H9 (cell line): ENCODE data around the gene FAM193A. TPM values are rescaled to one million over a fixed set of nuclear protein-coding genes. Genes with fewer than 3 reads are reported as not detected.
"Not testable (repeated sequence)": the region's sequence is repeated elsewhere in the genome, so short reads cannot be mapped to it uniquely, and the experiment has no call there.

Experiments used
- DNase-seq: peaks from one replicate; pipeline ENCODE4 v3.0.0-alpha.2; 2017
- H2AFZ ChIP-seq: one replicate; pipeline ENCODE4 v1.6.1; 2013; ENCODE audit warnings: mild to moderate bottlenecking, low read length, control low read depth, moderate library complexity
- H2AK5ac ChIP-seq: 2 replicates; pipeline ENCODE4 v1.6.1; 2013; ENCODE audit warnings: low read length, control low read depth, mixed read lengths; ENCODE audit not compliant: insufficient read length
- H2BK120ac ChIP-seq: one replicate; pipeline ENCODE4 v1.6.1; 2013; ENCODE audit warnings: low read depth, mild to moderate bottlenecking, low read length, control low read depth, inconsistent platforms; ENCODE audit not compliant: poor library complexity, severe bottlenecking
- H2BK12ac ChIP-seq: 2 replicates; pipeline ENCODE4 v1.6.1; 2013; ENCODE audit warnings: low read length, control low read depth, mixed read lengths, low read depth; ENCODE audit not compliant: insufficient read length
- H2BK15ac ChIP-seq: 2 replicates; pipeline ENCODE4 v1.6.1; 2013; ENCODE audit warnings: low read depth, low read length, control low read depth
- H2BK20ac ChIP-seq: one replicate; pipeline ENCODE4 v1.6.1; 2013; ENCODE audit warnings: low read depth, mild to moderate bottlenecking, low read length, control low read depth, inconsistent platforms; ENCODE audit not compliant: poor library complexity, severe bottlenecking
- H2BK5ac ChIP-seq: 2 replicates; pipeline ENCODE4 v1.6.1; 2013; ENCODE audit warnings: low read length, control low read depth, mixed read lengths; ENCODE audit not compliant: insufficient read length
- H3K14ac ChIP-seq: 2 replicates; pipeline ENCODE4 v1.6.1; 2013; ENCODE audit warnings: low read length, control low read depth; ENCODE audit not compliant: insufficient read depth
- H3K18ac ChIP-seq: 2 replicates; pipeline ENCODE4 v1.6.1; 2013; ENCODE audit warnings: low read depth, mild to moderate bottlenecking, mixed read lengths, low read length, control low read depth; ENCODE audit not compliant: insufficient read length
- H3K23ac ChIP-seq: 2 replicates; pipeline ENCODE4 v1.6.1; 2013; ENCODE audit warnings: low read length, control low read depth, mixed read lengths, low read depth; ENCODE audit not compliant: insufficient read length
- H3K23me2 ChIP-seq: 2 replicates; pipeline ENCODE4 v1.6.1; 2013; ENCODE audit warnings: low read depth, mild to moderate bottlenecking, mixed read lengths, low read length, control low read depth; ENCODE audit not compliant: insufficient read length, poor library complexity, severe bottlenecking
- H3K27ac ChIP-seq: 2 replicates; pipeline ENCODE4 v1.5.1; 2013; ENCODE audit warnings: low read length, control low read depth, mixed read lengths, low read depth; ENCODE audit not compliant: insufficient read length
- H3K27me3 ChIP-seq: 2 replicates; pipeline ENCODE4 v1.6.1; 2013; ENCODE audit warnings: low read length, control low read depth, inconsistent platforms; ENCODE audit not compliant: insufficient read depth
- H3K4ac ChIP-seq: 2 replicates; pipeline ENCODE4 v1.6.1; 2013; ENCODE audit warnings: low read depth, mild to moderate bottlenecking, control low read depth, inconsistent platforms, low read length, moderate library complexity
- H3K4me1 ChIP-seq: 2 replicates; pipeline ENCODE4 v1.6.1; 2013; ENCODE audit warnings: low read length, control low read depth, inconsistent platforms; ENCODE audit not compliant: insufficient read depth
- H3K4me2 ChIP-seq: 2 replicates; pipeline ENCODE4 v1.6.1; 2013; ENCODE audit warnings: low read length, control low read depth, mixed read lengths; ENCODE audit not compliant: insufficient read length, insufficient read depth
- H3K56ac ChIP-seq: 2 replicates; pipeline ENCODE4 v1.6.1; 2013; ENCODE audit warnings: low read depth, mild to moderate bottlenecking, mixed read lengths, low read length, control low read depth; ENCODE audit not compliant: insufficient read length
- H3K79me1 ChIP-seq: 2 replicates; pipeline ENCODE4 v1.6.1; 2013; ENCODE audit warnings: low read depth, mild to moderate bottlenecking, moderate library complexity, low read length, control low read depth, inconsistent platforms; ENCODE audit not compliant: insufficient read depth, poor library complexity, severe bottlenecking
- H3K79me2 ChIP-seq: 2 replicates; pipeline ENCODE4 v1.6.1; 2013; ENCODE audit warnings: low read length, control low read depth, inconsistent platforms; ENCODE audit not compliant: insufficient read depth
- H3K9ac ChIP-seq: 2 replicates; pipeline ENCODE4 v1.6.1; 2013; ENCODE audit warnings: low read length, control low read depth, mixed read lengths; ENCODE audit not compliant: insufficient read length; ENCODE audit errors: extremely low read depth
- H3K9me3 ChIP-seq: one replicate; pipeline ENCODE4 v1.6.1; 2013; ENCODE audit warnings: low read depth, low read length, inconsistent platforms; ENCODE audit not compliant: control insufficient read depth
- H3T11ph ChIP-seq: one replicate; pipeline ENCODE4 v1.6.1; 2013; ENCODE audit warnings: mild to moderate bottlenecking, low read length, control low read depth, inconsistent platforms
- H4K20me1 ChIP-seq: one replicate; pipeline ENCODE4 v1.6.1; 2013; ENCODE audit not compliant: control insufficient read depth, insufficient read length, insufficient read depth
- H4K5ac ChIP-seq: 2 replicates; pipeline ENCODE4 v1.6.1; 2013; ENCODE audit warnings: low read depth, mild to moderate bottlenecking, mixed read lengths, low read length, control low read depth; ENCODE audit not compliant: insufficient read length
- H4K8ac ChIP-seq: replicated peaks from 2 replicates; pipeline ENCODE4 v1.6.1; 2013; ENCODE audit warnings: low read length, control low read depth, mixed read lengths, low read depth; ENCODE audit not compliant: insufficient read length
- H4K91ac ChIP-seq: 2 replicates; pipeline ENCODE4 v1.6.1; 2013; ENCODE audit warnings: low read depth, mild to moderate bottlenecking, moderate library complexity, mixed read lengths, low read length, control low read depth; ENCODE audit not compliant: insufficient read length
- H3K27ac Mint-ChIP-seq, 3 experiments: 2 replicates in 2 of 3; 3 replicates in 1 of 3; pipeline ENCODE4 v1.8.0; 2020 to 2021; ENCODE audit warnings: mixed read lengths in 3 of 3, mild to moderate bottlenecking in 1 of 3, moderate library complexity in 1 of 3
- H3K27me3 Mint-ChIP-seq: 2 replicates; pipeline ENCODE4 v1.8.0; 2021; ENCODE audit warnings: low read depth, mild to moderate bottlenecking, moderate library complexity, mixed read lengths
- H3K36me3 Mint-ChIP-seq, 3 experiments: 2 replicates in 2 of 3; 3 replicates in 1 of 3; pipeline ENCODE4 v1.8.0; 2020 to 2021; ENCODE audit warnings: low read depth in 3 of 3, mixed read lengths in 3 of 3; ENCODE audit not compliant: insufficient read depth in 1 of 3
- H3K4me1 Mint-ChIP-seq, 2 experiments: 2 replicates each; pipeline ENCODE4 v1.8.0; 2020; ENCODE audit warnings: mixed read lengths in 2 of 2
- H3K4me3 Mint-ChIP-seq, 2 experiments: 2 replicates in 1 of 2; 3 replicates in 1 of 2; pipeline ENCODE4 v1.8.0; 2020 to 2021; ENCODE audit warnings: mild to moderate bottlenecking in 2 of 2, mixed read lengths in 2 of 2, moderate library complexity in 1 of 2
- H3K9me3 Mint-ChIP-seq, 2 experiments: 2 replicates in 1 of 2; 3 replicates in 1 of 2; pipeline ENCODE4 v1.8.0; 2020; ENCODE audit warnings: mild to moderate bottlenecking in 2 of 2, mixed read lengths in 2 of 2, moderate library complexity in 1 of 2
- WGBS: extraction: QIAGEN DNeasy Blood & Tissue Kit; methylation state at CpG from one replicate; pipeline ENCODE4 v1.1.7; 2013; ENCODE audit warnings: missing lambda C conversion rate, low lambda C conversion rate, mixed read lengths; ENCODE audit not compliant: insufficient read length; ENCODE audit errors: extremely low coverage; 5-methylcytosine and 5-hydroxymethylcytosine counted together
- total RNA-seq: library from RNA; stranded (reverse); gene quantifications from 2 replicates; pipeline ENCODE4 v1.2.1, GENCODE V29; 2021

FAM193A gene
- total RNA-seq, 1 experiment from 2014 or later, result 36.9 TPM

- not testable (repeated sequence) for H2BK5ac ChIP-seq, H2BK15ac ChIP-seq, H3K27ac ChIP-seq, H3K9ac ChIP-seq, H4K91ac ChIP-seq, H2BK12ac ChIP-seq, H3K4ac ChIP-seq, H3K9me3 ChIP-seq, DNase-seq, H3K27me3 Mint-ChIP-seq, H3K79me2 ChIP-seq, H3K4me1 Mint-ChIP-seq, H3K27me3 ChIP-seq, H3K27ac Mint-ChIP-seq, H2AFZ ChIP-seq, H3K9me3 Mint-ChIP-seq, H2AK5ac ChIP-seq, H3T11ph ChIP-seq, H3K18ac ChIP-seq, H2BK20ac ChIP-seq, H3K23me2 ChIP-seq, H4K5ac ChIP-seq, H3K4me3 Mint-ChIP-seq, H3K4me2 ChIP-seq, H4K8ac ChIP-seq, H3K79me1 ChIP-seq, H3K56ac ChIP-seq, H3K14ac ChIP-seq, H4K20me1 ChIP-seq, H3K4me1 ChIP-seq, H2BK120ac ChIP-seq, H3K23ac ChIP-seq
- peaks cover 48 to 63% (median 48%) of the 10 kb centered on the region in 3 experiments; a peak in 6 of 7 replicates for H3K36me3 Mint-ChIP-seq
- no CpG with 5 or more reads among the region's 11 CpGs for WGBS
These were observed 21.5 kb upstream of the FAM193A start for GRCh38 chr4:2514944-2515343.
